GM19452 (cell line): ENCODE measurements around the gene GPR179.

Experiments used
- ATAC-seq: cut with Tn5 transposase; IDR thresholded peaks from one replicate; pipeline ENCODE4 v1.9.1; 2021; ENCODE audit not compliant: unreplicated experiment

The GPR179 gene

DNA sequence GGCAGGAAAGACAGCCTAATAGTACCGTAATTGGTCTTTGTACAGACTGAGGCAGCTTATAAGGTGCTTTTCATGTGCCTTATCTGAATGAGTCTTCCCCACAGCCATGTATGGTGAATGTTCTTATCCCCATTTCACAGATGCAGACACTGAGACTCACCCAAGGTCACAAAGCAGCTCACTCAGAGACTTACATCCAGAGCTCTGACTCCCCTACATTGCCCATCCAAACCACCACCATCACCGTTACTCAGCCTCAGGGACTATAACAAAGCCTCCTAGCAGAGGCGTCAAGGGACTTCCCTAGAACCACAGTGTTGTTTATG lies 627 bp upstream of the GPR179 start:
- ATAC-seq, result no peak

DNA sequence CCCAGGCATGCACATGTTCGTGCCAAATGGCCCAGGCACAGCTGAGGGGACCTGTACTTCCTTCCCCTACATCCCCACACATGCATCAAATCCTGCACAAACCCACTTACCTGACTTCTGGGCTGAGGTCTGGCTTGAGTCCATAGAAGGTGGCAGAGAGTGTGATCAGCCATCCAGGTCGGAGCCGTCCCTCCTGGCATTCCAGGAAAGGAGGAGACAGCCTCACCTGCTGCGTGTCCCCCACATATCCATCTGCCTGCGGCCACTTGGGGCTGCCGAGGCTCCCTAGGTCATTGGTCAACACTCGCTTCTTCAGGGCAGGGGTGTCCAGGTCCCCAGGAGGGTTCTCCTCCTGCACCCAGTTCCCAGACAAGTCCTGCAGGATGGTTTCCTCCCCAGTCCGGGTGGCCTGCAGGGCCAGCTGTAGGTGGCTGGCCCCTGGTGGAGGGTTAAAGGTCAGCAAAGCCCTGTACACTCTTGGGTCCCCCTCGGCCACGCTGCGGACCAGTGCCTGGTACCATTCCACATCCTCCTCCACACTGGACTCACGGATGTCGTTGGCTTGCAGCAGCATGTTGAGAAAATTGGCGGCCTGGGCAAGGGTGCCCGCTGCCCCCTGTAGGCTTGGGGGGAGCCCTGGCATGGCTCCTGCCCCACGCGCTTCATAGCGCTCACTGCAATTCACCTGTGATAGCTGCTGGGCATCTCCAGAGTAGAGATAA lies 709 bp downstream of the GPR179 start:
- no peak for ATAC-seq

DNA sequence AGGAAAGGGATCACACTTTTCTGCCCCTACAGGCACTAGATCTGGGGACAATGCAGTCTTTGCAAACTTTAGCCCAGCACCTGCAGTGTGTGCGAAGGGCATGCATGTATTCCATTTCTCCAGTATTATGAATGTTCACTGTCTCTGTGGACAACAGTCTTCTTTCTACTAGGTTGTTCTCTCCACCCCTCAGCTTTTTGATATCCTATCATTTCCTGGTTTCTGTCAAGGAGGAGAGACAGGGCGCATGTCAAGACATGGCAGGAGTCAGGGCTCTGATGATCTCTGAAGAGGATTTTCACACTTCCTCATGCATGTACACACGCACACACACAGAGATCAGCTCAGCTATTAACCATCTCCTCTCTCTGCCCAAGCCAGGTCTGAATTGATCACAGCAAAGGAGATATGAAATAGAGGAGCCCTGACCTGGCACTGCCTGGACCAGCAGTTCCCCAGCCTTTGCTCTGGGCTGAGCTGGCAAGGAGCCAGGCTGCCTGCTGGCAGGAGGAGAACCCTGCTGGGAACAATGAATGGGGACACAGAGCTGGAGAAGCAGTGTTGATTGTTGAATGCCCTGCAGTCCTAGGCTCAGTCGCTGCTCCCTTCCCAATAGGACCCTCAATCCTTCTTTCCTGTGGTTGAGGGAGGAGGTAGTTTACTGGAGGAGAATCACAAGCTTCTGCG lies 2.6 kb downstream of the GPR179 start:
- no peak for ATAC-seq

DNA sequence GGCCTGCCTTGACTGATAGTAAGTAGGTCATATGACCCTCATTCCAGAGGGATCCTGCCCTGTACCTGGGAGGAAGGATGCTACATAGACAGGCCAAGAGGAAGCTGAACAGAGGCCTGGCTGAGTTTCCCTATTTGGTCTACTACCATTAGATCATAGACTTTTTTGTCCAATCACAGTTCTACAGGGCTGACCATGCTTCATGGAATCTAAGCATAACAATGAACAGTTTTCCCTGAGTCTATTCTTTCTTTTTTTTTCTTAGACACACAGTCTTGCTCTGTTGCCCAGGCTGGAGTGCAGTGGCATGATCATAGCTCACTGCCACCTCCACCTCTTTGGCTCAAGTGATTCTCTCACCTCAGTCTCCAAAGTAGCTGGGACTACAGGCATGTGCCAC lies 3.9 kb downstream of the GPR179 start:
- no peak for ATAC-seq

DNA sequence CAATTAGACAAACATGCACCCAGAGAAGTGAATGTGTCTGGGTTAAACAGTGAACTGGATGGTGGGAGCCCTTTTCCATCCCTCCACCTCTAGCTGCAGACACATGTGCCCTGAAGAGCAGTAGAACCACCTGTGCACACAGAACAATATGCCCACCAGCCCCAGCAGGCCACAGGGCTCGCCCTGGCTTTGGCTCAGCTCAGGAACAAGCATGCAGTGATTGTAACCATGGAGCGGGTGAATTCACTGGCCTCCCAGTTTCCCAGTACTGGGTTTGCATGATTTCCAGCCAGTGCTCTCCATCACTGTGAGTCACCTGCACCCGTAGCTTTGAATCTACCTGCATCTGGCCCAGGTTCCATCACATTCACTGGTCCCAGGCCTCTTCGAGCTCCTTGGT lies 5.2 kb downstream of the GPR179 start:
- ATAC-seq, result no peak

DNA sequence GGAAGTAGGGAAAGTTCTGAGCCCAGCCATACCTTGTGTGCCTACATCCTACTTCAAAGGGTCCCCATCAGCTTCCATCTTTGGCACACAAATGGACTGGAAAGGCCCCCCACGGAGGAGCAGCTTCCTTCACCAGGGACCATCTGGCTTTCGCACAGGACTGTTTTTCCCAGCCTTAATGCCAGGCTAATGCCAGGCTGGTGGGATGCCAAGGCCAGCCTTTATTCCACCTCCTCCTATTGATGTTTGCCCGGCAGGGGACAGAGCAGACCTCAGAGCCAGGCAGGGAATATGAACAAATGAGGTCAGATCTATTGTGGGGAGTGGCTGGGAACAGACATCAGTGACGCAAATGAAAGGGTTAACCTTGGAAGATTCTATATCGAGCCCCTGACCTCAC lies 5.7 kb downstream of the GPR179 start:
- no peak for ATAC-seq

DNA sequence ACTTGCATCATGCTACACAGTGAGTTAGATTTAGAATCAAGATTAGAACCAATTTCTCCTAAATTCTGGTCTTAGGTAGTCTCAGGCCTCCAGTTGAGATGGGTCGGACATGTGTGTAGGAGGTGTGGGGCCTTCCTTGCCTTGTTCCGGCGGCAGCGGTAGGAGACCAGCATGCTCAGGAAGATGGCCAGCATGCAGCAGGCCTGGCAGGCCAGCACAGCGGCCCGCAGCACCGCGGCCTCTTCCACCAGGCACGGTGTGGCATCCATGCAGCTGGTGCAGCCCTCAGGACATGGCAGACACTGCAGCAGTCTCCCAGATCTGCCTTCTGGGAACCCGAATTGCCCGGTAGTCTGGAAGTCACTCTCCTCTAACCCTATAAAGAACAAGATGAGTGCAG lies 6.9 kb downstream of the GPR179 start:
- ATAC-seq, result no peak

DNA sequence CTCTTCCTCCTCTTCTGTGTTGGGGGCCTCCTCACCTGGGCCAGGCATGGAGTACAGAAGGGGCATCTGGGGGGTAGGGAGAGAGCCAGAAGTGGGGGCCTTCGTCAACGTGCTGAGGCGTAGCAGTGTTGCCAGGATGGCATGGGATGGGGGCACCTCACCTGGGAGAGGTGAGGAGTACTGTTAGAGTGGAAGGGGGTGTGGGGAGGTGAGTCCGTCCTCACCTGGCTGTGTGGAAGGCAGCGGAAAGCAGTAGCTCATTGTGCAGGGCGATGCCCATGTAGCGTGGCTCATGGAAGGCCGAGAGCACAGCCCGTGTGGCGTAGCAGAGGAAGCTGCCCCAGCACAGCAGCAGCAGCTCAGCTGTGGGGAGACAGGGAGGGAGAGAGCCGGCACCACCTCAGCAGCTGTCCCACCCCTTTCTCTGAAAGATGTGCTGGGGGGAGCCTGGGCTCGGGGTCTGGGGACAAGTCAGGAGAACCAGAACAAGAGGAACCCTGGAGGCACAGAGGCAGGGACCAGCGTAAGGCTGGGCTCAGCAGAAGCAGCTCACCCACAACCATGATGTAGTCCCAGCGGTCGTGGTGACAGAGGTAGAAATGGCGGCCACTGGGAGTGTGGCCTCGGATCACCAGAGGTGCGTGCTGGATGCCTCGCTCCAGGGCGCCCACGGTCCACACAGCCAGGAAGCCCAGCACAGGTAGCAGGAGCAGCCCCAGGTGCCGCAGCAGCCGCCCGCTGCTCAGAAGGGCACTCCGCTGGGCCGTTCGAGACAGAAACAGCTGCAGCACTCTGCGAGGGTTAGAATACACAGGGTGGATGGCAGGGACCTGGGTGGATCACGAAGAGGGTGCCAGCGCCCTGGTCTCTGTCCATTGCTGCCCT lies 9.0 kb downstream of the GPR179 start:
- no peak for ATAC-seq

DNA sequence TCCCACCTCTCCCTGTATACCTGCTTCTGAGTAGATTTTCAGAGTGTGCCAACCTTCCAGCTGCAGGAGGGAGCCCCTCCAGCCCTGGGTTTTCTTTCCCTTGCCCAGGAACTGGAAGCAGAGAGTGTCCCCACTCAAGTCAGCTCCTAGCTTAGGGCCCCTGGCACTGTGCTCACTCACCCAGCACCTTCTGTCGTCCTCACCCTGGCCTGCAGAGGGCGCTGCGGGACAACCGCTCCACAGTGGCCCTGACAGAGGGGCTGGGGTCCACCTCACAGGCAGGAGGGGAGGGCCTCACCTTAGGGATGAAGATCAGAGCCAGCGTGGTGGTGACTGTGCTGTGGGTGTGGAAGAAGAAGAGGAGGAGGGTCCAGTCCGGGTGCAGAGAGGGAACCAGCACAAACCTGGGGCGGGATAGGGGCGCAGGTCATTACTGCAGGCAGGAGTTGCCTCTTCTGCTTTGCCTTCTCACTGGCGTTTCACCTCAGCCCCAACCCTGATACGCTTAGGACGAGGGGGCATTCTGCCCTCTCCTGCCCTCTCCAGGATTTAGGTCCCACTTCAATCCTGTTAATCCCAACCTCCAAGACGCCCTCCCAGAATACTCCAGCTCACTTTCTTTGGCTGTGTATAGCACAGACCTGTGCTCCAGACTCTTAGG lies 10.0 kb downstream of the GPR179 start:
- ATAC-seq, result no peak

DNA sequence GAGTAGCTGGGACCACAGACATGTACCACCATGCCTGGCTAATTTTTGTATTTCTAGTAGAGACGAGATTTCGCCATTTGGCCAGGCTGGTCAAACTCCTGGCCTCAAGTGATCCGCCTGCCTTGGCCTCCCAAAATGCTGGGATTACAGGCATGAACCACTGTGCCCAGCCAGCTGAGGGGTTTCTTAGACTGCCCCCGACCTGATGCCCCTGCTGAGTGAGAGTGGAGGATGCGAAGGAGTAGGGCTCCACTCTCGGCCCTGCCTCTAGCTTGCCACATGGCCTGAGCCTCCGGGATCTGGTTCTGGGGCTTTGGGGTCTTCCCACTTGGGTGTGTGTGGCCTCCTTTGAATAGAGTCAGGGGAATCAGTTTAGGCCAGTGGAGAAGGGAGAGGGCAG lies 11.0 kb downstream of the GPR179 start:
- no peak for ATAC-seq

DNA sequence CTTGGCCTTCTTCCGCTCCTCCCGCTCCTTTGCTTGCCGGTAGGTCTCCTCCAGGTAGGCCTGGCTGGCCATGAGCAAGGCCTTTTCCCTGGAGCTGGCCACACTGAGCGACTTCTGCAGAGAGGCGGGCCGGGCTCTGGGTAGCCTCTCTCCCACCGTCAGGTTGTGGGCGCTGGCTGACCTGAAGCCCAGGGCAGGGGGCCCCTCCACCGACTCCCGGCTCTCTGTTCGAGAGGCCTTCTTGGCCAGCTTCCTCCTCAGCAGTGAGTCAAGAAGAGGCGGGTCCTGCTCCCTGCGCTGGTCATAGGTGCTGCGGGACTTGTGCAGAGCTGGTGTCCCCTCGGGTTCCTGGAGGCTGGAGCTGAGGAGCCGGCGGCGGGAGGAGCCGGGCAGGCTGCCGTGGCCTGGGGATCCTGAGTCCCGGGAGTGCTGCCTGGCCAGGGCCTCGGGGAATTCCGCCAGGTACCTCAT lies 12.8 kb downstream of the GPR179 start:
- ATAC-seq, result no peak

DNA sequence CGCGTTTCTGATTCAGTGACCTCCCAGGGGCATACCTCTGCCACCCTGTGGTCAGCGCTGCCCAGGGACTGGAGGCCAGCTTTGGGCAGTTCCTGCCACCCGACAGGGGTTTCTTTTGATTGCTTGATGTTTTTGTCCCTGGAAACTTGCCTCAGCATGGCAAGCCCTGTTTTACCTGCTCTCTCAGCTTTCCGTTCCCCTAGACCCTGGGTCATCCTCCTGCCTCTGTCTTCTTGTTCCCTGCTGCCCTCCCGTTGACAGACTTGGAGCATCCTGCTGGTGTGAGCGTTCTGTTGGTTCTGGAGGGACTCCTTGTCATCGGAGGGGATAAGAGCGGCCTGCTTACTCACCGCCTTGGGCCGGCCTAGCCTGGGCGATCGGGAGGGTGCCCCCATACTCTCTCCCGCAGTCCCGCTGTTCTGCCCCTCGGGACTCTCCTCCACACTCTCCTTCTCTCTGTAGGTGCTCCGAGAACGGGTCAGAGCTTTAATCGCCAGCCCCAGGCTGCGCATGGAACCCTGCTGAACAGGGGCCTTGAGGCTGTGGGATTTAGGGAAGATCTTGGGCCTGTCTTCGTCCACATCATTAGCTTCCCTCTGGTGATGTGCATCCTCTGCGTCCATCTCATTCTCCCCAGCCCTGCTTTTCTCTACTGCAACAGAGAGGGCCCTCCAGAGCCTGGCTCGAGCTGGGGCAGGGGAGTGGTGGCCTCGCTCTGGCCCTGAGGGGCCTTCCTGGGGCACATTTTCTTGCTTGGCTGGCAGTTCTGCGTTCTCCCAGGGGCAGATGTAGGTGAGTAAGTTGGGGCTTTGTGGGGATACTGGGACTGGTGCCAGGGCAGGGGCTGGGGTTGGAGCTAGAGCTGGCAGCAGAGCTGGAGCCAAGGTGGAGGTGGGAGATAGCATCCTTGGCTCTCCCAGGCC lies 13.7 kb downstream of the GPR179 start:
- no peak for ATAC-seq

DNA sequence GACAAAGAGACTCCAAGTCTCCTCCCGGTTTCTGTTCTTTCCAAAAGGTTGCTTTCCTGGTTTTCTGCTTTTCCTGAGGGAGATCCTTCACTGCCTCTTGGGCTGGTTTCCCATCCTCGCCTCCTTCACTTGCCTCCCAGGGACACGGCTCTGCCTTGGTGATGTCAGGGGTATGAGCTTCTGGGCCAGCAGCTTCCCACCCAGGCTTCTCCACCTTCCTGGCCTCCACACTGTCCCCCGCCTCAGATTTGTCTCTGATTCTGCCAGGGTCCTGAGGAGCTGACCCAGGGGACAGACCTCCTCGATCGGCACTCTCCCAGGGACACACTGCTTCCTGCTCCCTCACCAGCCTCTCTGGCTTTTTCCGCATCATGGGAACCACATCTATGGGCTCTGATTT lies 14.5 kb downstream of the GPR179 start:
- ATAC-seq, result no peak

DNA sequence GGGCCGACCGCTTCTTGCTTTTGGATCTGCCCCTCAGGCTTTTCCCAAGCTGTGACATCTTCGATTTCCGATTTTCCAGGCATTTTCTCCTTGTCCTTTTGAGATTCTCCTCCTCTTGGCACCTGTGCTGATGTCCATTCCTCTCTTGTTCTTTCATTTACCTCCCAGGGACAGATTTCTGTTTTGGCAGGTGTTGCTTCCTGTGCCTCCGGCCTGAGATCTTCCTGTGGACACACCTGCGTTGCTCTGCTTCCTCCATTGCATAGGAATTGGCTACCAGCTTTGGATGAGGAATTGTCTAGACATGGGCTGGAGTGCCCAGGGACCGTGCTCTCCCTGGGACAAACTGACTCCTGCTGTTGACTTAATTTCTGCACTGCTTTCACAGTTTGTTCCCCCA lies 15.1 kb downstream of the GPR179 start:
- no peak for ATAC-seq

DNA sequence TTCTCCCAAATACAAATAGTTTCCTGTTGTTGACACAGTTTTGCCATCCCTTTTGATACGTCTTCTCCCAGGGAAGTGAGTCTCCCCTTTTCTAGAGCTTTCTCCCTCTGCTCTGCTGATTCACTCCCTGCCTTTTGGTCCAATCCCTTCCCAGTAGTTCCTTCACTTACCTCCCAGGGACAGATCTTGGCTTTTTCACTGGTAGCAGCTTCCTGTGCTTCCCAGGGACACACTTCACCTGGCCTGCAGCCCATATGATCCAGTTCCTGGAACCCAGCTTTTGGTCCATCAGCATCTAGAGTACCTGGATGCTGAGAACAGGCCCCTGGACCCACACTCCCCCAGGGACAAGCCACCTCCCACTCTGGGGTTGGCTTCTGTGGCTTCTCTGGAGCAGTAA lies 15.8 kb downstream of the GPR179 start:
- no peak for ATAC-seq

DNA sequence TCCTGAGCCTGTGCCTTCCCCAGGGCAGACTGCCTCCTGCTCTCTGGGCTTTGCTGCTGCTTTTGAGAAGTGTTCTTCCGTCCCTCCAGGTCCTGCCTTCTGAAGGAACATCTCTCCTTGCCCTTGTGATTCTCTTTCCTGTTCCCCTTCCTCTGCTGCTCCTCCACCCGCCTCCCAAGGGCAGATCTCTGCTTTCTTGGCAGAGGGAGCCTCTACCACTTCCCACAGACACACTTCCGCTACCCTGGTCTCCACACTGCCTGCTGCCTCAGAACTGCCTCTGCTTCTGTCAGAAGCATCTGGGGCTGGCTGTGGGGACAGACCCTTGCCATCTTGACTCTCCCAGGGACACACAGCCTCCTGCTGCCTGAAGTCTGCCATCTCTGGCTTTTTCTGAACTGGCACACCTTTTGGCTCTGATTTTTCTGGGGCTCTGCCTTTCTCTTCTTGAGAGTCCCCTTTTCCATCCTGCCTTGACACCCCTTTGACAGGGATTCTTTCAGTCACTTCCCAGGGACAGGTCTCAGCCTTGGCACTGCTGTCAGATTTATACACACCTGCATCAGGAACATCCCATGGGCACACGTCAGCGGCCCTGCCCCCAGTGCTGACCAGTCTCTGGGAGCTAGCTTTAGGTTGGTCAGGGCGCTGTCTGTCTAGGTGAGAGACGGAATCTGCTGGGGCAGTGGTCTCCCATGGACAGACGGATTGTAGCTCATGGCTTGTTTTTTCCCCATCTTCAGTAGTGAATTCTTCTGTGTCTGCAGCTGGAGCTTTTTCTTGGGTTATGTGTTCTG lies 16.6 kb downstream of the GPR179 start:
- ATAC-seq, result no peak

DNA sequence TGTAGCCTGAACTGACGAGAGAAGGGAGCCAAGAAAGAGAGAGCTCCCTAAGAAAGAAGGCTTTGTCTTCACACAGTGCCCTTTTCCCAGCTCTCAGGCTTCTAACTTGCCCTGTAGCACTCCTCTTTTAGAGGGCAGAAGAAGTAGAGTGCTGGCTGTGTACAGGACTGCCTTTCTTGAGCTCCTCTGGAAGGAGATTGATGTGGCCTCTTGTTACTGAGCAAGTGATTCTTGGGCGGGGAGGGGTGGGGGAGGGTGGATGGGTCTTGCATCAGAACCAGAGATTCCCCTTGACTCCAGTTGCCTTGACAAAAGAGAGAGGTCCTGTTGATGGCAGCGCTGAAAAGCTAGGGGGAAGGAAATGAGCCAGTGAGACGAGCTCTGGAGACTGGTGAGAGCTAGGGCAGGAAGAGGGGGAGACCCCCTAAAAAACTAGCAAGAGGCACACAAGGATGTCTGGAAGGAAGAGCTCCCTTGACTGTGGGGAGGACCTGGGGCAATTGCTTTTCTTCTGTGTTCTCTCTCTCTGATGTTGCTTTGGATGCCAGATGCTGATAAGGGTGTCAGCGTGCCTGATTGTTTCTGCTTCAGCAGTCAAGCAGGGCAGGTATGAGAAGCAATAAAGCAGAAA lies 18.4 kb downstream of the GPR179 start:
- ATAC-seq, result no peak

DNA sequence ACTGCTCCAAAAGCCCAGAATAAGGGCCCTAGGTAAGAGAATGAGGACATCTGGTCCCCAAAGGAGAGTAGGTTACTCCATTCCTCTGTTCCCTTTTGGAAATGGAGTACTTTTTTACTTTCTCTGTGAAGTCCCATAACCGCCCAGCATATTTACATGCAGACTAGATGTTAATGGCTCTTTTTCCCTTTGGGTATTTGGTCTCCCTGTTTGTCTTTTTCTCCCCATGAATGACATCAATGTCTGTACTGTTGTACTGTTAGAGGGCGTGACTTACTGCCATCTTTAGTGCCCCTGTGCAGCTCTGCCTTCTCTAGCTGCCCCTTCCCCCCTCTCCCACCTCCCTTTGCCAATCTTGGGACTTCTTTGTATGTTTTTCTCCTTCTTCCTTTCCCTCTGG lies 19.0 kb downstream of the GPR179 start:
- no peak for ATAC-seq

DNA sequence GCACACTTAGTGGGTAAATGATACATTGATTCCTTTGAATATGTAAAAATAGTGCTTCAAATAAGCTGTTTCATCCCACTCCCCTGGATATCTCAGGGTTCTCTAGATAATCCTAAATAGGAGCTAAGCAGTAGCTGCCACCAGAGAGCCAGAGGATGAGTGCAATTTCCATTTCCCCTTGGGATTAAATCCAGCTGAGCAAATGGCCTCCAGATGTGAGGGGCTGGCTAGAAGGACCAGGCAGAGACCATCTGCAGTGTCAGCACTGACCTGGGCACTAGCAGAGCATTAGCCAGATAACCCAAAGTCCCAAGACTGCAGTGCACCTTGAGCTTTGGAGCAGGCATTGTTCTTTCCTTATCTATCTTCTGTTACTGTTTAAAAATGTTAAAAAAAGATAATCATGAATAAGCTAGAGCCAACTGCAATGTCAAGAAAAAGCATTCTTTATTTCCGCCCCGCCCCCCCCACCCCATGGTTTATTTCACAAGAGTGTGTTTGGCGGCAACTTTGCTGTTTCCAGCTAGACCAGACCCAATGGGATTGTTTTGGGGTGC lies 19.5 kb downstream of the GPR179 start:
- ATAC-seq, result no peak
